HEK293 (cell line): Measurements from ENCODE around the gene LBX2.

ENCODE experiments used
- KLF7 ChIP-seq: fragments of 450-650 bp; formaldehyde crosslinking; IDR thresholded peaks from 2 replicates; pipeline ENCODE4 v1.5.1; 2016; ENCODE audit warnings: missing biosample characterization, missing genetic modification characterization, borderline replicate concordance
- KLF8 ChIP-seq: fragments of 450-650 bp; formaldehyde crosslinking; IDR thresholded peaks from 2 replicates; pipeline ENCODE4 v1.5.1; 2016; ENCODE audit warnings: missing biosample characterization, missing genetic modification characterization
- MYNN ChIP-seq: fragments of 450-650 bp; formaldehyde crosslinking; IDR thresholded peaks from 2 replicates; pipeline ENCODE4 v1.5.1; 2016; ENCODE audit warnings: missing biosample characterization, missing genetic modification characterization, borderline replicate concordance
- RBAK ChIP-seq: fragments of 450-650 bp; formaldehyde crosslinking; IDR thresholded peaks from 2 replicates; pipeline ENCODE4 v1.5.1; 2016; ENCODE audit warnings: missing biosample characterization, missing genetic modification characterization
- ZFHX2 ChIP-seq: fragments of 450-650 bp; formaldehyde crosslinking; conservative IDR thresholded peaks from 2 replicates; pipeline ENCODE4 v1.5.1; 2016; ENCODE audit warnings: missing biosample characterization, missing genetic modification characterization
- ZFP69B ChIP-seq: fragments of 450-650 bp; formaldehyde crosslinking; IDR thresholded peaks from 2 replicates; pipeline ENCODE4 v1.5.1; 2016; ENCODE audit warnings: missing biosample characterization, missing genetic modification characterization
- ZNF132 ChIP-seq: fragments of 450-650 bp; formaldehyde crosslinking; IDR thresholded peaks from 2 replicates; pipeline ENCODE4 v1.5.1; 2017; ENCODE audit warnings: missing biosample characterization, missing genetic modification characterization, borderline replicate concordance
- ZNF274 ChIP-seq, 2 experiments: fragments of 200-500 bp in 1 of 2; fragments of 450-650 bp in 1 of 2; sonication (Bioruptor generic) in 1 of 2; formaldehyde crosslinking in 1 of 2; IDR thresholded peaks; 2 replicates each; pipeline versions ENCODE4 v1.5.1 to v1.6.1; 2014 to 2016; ENCODE audit warnings: borderline replicate concordance in 1 of 2, inconsistent platforms in 1 of 2, low read length in 1 of 2, missing biosample characterization in 1 of 2, missing genetic modification characterization in 1 of 2
- ZNF433 ChIP-seq: fragments of 450-650 bp; formaldehyde crosslinking; IDR thresholded peaks from 2 replicates; pipeline ENCODE4 v1.5.1; 2016; ENCODE audit warnings: missing biosample characterization, missing genetic modification characterization, low read depth
- ZNF600 ChIP-seq: fragments of 450-650 bp; formaldehyde crosslinking; IDR thresholded peaks from 2 replicates; pipeline ENCODE4 v1.5.1; 2016; ENCODE audit warnings: missing biosample characterization, missing genetic modification characterization
- ZNF660 ChIP-seq: fragments of 450-650 bp; IDR thresholded peaks from 2 replicates; pipeline ENCODE4 v1.5.1; 2018; ENCODE audit warnings: missing biosample characterization, mild to moderate bottlenecking, missing genetic modification characterization
- ZNF701 ChIP-seq: fragments of 450-650 bp; formaldehyde crosslinking; IDR thresholded peaks from 2 replicates; pipeline ENCODE4 v1.5.1; 2016; ENCODE audit warnings: missing biosample characterization, missing genetic modification characterization
- ZNF791 ChIP-seq: fragments of 450-650 bp; formaldehyde crosslinking; IDR thresholded peaks from 2 replicates; pipeline ENCODE4 v1.5.1; 2016; ENCODE audit warnings: missing biosample characterization, missing genetic modification characterization
- ZSCAN16 ChIP-seq: fragments of 450-650 bp; formaldehyde crosslinking; IDR thresholded peaks from 2 replicates; pipeline ENCODE4 v1.5.1; 2016; ENCODE audit warnings: missing biosample characterization, missing genetic modification characterization
- ZSCAN23 ChIP-seq: fragments of 450-650 bp; formaldehyde crosslinking; IDR thresholded peaks from 2 replicates; pipeline ENCODE4 v1.5.1; 2016; ENCODE audit warnings: missing biosample characterization, missing genetic modification characterization
- TF ChIP-seq, protein P1 (sequence below): fragments of 450-650 bp; IDR thresholded peaks from 2 replicates; pipeline ENCODE4 v1.5.1; 2018; ENCODE audit warnings: missing biosample characterization, mild to moderate bottlenecking, missing genetic modification characterization
- TF ChIP-seq, protein P2 (sequence below): fragments of 450-650 bp; formaldehyde crosslinking; IDR thresholded peaks from 2 replicates; pipeline ENCODE4 v1.5.0; 2017; ENCODE audit warnings: missing biosample characterization, missing genetic modification characterization, borderline replicate concordance
- TF ChIP-seq, protein P3 (sequence below): fragments of 450-650 bp; formaldehyde crosslinking; IDR thresholded peaks from 2 replicates; pipeline ENCODE4 v1.5.1; 2016; ENCODE audit warnings: missing biosample characterization, missing genetic modification characterization, low read depth
- TF ChIP-seq, protein P4 (sequence below): fragments of 450-650 bp; formaldehyde crosslinking; IDR thresholded peaks from 2 replicates; pipeline ENCODE4 v1.5.1; 2016; ENCODE audit warnings: missing biosample characterization, missing genetic modification characterization
- TF ChIP-seq, protein P5 (sequence below): fragments of 450-650 bp; formaldehyde crosslinking; IDR thresholded peaks from 2 replicates; pipeline ENCODE4; 2016; ENCODE audit warnings: missing biosample characterization, missing genetic modification characterization
- TF ChIP-seq, protein P6 (sequence below): fragments of 450-650 bp; formaldehyde crosslinking; IDR thresholded peaks from 2 replicates; pipeline ENCODE4 v1.5.1; 2016; ENCODE audit warnings: missing biosample characterization, missing genetic modification characterization
- TF ChIP-seq, protein P7 (sequence below): fragments of 450-650 bp; formaldehyde crosslinking; conservative IDR thresholded peaks from 2 replicates; pipeline ENCODE4 v1.5.1; 2016; ENCODE audit warnings: low read depth, missing biosample characterization, missing genetic modification characterization

LBX2 gene

DNA sequence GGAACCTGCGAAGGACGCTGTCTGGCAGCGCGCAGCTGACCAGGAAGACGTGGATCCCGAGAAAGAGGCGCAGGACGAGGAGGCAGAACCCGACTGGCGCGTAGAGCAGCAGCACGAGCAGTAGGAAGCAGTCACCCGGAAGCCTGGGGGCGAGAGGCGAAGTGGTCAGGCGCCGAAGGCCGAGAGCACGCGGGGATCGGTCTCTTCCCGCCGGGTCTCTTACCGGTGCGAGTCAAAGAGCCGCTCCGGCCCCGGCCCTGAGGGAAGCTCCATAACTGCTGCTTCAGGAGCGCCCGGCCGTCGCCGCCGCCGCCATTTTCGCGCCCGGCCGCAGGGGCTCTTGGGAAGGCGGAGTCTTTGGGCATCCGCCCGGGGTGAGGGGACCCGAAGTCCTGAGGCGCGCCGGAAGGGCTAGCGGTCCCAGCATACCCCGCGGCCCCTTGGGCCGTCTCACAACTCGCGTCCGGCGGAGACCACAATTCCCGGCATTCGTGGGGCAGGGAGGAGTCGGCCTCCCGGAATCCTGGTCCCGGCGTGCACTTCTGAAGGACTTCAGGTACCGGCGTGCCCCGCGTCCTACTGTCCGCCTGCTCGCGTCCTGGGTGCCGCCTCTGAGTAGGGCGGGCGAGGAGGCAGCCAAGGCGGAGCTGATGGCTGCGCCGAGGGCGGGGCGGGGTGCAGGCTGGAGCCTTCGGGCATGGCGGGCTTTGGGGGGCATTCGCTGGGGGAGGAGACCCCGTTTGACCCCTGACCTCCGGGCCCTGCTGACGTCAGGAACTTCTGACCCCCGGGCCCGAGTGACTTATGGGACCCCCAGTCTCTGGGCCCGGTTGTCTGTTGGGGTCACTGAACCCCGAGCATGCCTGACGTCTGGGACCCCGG is 30.2 kb upstream of the LBX2 start, which contains the start of the genes AUP1 and HTRA2 (continued):
- no peak for TF ChIP-seq ZFHX2 (tag by site-specific recombination)
- no peak for TF ChIP-seq ZSCAN23
- TF ChIP-seq ZNF433 (tag by site-specific recombination), result no peak
- TF ChIP-seq ZNF701 (tag by site-specific recombination), result no peak
- no peak for TF ChIP-seq ZNF791 (tag by site-specific recombination)
- TF ChIP-seq ZNF274 (IDR thresholded peaks at IDR 0.05; ENCODE audit: low read length), result no peak
- TF ChIP-seq ZNF274 (tag by site-specific recombination; IDR thresholded peaks at IDR 0.05; ENCODE audit: borderline replicate concordance), result no peak
- peak; percentile 90 for TF ChIP-seq KLF8 (tag by site-specific recombination)
- no peak for TF ChIP-seq ZSCAN16 (tag by site-specific recombination)
- TF ChIP-seq, protein P1, sequence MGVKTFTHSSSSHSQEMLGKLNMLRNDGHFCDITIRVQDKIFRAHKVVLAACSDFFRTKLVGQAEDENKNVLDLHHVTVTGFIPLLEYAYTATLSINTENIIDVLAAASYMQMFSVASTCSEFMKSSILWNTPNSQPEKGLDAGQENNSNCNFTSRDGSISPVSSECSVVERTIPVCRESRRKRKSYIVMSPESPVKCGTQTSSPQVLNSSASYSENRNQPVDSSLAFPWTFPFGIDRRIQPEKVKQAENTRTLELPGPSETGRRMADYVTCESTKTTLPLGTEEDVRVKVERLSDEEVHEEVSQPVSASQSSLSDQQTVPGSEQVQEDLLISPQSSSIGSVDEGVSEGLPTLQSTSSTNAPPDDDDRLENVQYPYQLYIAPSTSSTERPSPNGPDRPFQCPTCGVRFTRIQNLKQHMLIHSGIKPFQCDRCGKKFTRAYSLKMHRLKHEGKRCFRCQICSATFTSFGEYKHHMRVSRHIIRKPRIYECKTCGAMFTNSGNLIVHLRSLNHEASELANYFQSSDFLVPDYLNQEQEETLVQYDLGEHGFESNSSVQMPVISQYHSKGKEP (tag by site-specific recombination), result no peak
- TF ChIP-seq, protein P2, sequence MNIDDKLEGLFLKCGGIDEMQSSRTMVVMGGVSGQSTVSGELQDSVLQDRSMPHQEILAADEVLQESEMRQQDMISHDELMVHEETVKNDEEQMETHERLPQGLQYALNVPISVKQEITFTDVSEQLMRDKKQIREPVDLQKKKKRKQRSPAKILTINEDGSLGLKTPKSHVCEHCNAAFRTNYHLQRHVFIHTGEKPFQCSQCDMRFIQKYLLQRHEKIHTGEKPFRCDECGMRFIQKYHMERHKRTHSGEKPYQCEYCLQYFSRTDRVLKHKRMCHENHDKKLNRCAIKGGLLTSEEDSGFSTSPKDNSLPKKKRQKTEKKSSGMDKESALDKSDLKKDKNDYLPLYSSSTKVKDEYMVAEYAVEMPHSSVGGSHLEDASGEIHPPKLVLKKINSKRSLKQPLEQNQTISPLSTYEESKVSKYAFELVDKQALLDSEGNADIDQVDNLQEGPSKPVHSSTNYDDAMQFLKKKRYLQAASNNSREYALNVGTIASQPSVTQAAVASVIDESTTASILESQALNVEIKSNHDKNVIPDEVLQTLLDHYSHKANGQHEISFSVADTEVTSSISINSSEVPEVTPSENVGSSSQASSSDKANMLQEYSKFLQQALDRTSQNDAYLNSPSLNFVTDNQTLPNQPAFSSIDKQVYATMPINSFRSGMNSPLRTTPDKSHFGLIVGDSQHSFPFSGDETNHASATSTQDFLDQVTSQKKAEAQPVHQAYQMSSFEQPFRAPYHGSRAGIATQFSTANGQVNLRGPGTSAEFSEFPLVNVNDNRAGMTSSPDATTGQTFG (tag by site-specific recombination), result no peak
- TF ChIP-seq, protein P3, sequence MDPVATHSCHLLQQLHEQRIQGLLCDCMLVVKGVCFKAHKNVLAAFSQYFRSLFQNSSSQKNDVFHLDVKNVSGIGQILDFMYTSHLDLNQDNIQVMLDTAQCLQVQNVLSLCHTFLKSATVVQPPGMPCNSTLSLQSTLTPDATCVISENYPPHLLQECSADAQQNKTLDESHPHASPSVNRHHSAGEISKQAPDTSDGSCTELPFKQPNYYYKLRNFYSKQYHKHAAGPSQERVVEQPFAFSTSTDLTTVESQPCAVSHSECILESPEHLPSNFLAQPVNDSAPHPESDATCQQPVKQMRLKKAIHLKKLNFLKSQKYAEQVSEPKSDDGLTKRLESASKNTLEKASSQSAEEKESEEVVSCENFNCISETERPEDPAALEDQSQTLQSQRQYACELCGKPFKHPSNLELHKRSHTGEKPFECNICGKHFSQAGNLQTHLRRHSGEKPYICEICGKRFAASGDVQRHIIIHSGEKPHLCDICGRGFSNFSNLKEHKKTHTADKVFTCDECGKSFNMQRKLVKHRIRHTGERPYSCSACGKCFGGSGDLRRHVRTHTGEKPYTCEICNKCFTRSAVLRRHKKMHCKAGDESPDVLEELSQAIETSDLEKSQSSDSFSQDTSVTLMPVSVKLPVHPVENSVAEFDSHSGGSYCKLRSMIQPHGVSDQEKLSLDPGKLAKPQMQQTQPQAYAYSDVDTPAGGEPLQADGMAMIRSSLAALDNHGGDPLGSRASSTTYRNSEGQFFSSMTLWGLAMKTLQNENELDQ (tag by site-specific recombination), result no peak
- TF ChIP-seq, protein P4, sequence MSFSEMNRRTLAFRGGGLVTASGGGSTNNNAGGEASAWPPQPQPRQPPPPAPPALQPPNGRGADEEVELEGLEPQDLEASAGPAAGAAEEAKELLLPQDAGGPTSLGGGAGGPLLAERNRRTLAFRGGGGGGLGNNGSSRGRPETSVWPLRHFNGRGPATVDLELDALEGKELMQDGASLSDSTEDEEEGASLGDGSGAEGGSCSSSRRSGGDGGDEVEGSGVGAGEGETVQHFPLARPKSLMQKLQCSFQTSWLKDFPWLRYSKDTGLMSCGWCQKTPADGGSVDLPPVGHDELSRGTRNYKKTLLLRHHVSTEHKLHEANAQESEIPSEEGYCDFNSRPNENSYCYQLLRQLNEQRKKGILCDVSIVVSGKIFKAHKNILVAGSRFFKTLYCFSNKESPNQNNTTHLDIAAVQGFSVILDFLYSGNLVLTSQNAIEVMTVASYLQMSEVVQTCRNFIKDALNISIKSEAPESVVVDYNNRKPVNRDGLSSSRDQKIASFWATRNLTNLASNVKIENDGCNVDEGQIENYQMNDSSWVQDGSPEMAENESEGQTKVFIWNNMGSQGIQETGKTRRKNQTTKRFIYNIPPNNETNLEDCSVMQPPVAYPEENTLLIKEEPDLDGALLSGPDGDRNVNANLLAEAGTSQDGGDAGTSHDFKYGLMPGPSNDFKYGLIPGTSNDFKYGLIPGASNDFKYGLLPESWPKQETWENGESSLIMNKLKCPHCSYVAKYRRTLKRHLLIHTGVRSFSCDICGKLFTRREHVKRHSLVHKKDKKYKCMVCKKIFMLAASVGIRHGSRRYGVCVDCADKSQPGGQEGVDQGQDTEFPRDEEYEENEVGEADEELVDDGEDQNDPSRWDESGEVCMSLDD (tag by site-specific recombination), result peak; percentile 95
- TF ChIP-seq, protein P5, sequence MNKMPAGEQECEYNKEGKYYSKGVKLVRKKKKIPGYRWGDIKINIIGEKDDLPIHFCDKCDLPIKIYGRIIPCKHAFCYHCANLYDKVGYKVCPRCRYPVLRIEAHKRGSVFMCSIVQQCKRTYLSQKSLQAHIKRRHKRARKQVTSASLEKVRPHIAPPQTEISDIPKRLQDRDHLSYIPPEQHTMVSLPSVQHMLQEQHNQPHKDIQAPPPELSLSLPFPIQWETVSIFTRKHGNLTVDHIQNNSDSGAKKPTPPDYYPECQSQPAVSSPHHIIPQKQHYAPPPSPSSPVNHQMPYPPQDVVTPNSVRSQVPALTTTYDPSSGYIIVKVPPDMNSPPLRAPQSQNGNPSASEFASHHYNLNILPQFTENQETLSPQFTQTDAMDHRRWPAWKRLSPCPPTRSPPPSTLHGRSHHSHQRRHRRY (tag by site-specific recombination), result no peak
- TF ChIP-seq, protein P6, sequence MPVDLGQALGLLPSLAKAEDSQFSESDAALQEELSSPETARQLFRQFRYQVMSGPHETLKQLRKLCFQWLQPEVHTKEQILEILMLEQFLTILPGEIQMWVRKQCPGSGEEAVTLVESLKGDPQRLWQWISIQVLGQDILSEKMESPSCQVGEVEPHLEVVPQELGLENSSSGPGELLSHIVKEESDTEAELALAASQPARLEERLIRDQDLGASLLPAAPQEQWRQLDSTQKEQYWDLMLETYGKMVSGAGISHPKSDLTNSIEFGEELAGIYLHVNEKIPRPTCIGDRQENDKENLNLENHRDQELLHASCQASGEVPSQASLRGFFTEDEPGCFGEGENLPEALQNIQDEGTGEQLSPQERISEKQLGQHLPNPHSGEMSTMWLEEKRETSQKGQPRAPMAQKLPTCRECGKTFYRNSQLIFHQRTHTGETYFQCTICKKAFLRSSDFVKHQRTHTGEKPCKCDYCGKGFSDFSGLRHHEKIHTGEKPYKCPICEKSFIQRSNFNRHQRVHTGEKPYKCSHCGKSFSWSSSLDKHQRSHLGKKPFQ (tag by site-specific recombination), result no peak
- peak; percentile 88 for TF ChIP-seq ZNF600 (tag by site-specific recombination)
- 0 out of 2 replicates have a peak, but pooled peaks have one; percentile 18 for TF ChIP-seq ZNF660 (tag by site-specific recombination)
- TF ChIP-seq RBAK, result no peak
- TF ChIP-seq, protein P7, sequence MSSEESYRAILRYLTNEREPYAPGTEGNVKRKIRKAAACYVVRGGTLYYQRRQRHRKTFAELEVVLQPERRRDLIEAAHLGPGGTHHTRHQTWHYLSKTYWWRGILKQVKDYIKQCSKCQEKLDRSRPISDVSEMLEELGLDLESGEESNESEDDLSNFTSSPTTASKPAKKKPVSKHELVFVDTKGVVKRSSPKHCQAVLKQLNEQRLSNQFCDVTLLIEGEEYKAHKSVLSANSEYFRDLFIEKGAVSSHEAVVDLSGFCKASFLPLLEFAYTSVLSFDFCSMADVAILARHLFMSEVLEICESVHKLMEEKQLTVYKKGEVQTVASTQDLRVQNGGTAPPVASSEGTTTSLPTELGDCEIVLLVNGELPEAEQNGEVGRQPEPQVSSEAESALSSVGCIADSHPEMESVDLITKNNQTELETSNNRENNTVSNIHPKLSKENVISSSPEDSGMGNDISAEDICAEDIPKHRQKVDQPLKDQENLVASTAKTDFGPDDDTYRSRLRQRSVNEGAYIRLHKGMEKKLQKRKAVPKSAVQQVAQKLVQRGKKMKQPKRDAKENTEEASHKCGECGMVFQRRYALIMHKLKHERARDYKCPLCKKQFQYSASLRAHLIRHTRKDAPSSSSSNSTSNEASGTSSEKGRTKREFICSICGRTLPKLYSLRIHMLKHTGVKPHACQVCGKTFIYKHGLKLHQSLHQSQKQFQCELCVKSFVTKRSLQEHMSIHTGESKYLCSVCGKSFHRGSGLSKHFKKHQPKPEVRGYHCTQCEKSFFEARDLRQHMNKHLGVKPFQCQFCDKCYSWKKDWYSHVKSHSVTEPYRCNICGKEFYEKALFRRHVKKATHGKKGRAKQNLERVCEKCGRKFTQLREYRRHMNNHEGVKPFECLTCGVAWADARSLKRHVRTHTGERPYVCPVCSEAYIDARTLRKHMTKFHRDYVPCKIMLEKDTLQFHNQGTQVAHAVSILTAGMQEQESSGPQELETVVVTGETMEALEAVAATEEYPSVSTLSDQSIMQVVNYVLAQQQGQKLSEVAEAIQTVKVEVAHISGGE (tag by site-specific recombination), result peak; percentile 96
- no peak for TF ChIP-seq ZFP69B (tag by site-specific recombination)
- no peak for TF ChIP-seq ZNF132 (tag by site-specific recombination)
- no peak for TF ChIP-seq MYNN (tag by site-specific recombination)
- peak; percentile 8; the same call in 1 of the 2 replicates for TF ChIP-seq KLF7 (tag by site-specific recombination)
